ENCODE results near the gene CALD1.

Gene CALD1

GRCh38 chr7:134986363-134987251 lies 207.2 kb downstream of the CALD1 start, which contains the start of gene AGBL3:
Gene AGBL3, plus strand, starts transcription at chr7:134986508. Its CDS starts 1,426 bp downstream, at chr7:134987934.
- H3K4me3 ChIP-seq (ENCODE audit: low read length): peak within 1 kb of the TSS; percentile 75
- H3K36me3 ChIP-seq (ENCODE audit: control insufficient read depth, low read length): peaks cover 30% of the 10 kb centered on the region
- peaks cover 38% of the 10 kb centered on the region for H3K79me2 ChIP-seq (ENCODE audit: control insufficient read depth, low read length)
- no peaks in the 10 kb centered on the region for H3K9me2 ChIP-seq (replicated peaks; ENCODE audit: control insufficient read depth, low read length)
- peaks cover 21% of the 10 kb centered on the region for H3K4me1 ChIP-seq (ENCODE audit: control insufficient read depth, low read length)
- peak within 1 kb of the TSS; percentile 63 for H3K4me2 ChIP-seq (ENCODE audit: low read length)
- no peaks in the 10 kb centered on the region for H3F3A ChIP-seq (ENCODE audit: control insufficient read depth, insufficient read depth)
- no peaks in the 10 kb centered on the region for H4K20me1 ChIP-seq (ENCODE audit: control insufficient read depth, insufficient read depth, low read depth, low read length)
- H3K27ac ChIP-seq (ENCODE audit: low read depth, low read length): peak within 1 kb of the TSS; percentile 55
- H3K27me3 ChIP-seq (ENCODE audit: control insufficient read depth, low read length): no peaks in the 10 kb centered on the region
- peak; percentile 98 for TF ChIP-seq CTCF (IDR thresholded peaks at IDR 0.05; ENCODE audit: low read depth, low read length, poor library complexity, severe bottlenecking)
- no peak for TF ChIP-seq EZH2phosphoT487 (IDR thresholded peaks at IDR 0.05; ENCODE audit: borderline replicate concordance, low read length)
- no peaks in the 10 kb centered on the region for H3K9me3 ChIP-seq (ENCODE audit: control insufficient read depth, insufficient read depth, low read length)

- peaks cover 21% of the 10 kb centered on the region for H3K4me1 ChIP-seq (ENCODE audit: control insufficient read depth, low read length)
- H3K4me2 ChIP-seq (ENCODE audit: low read length): peak overlapping the region; percentile 63; the same call in 1 of the 2 replicates
- no peaks in the 10 kb centered on the region for H3K9me3 ChIP-seq (ENCODE audit: control insufficient read depth, insufficient read depth, low read length)
- no peaks in the 10 kb centered on the region for H3K9me2 ChIP-seq (replicated peaks; ENCODE audit: control insufficient read depth, low read length)
- H3K79me2 ChIP-seq (ENCODE audit: control insufficient read depth, low read length): peaks cover 38% of the 10 kb centered on the region
- no peaks in the 10 kb centered on the region for H3F3A ChIP-seq (ENCODE audit: control insufficient read depth, insufficient read depth)
- no peak overlapping the region for H3K4me3 ChIP-seq (ENCODE audit: low read length)
- H3K27ac ChIP-seq (ENCODE audit: low read depth, low read length): no peak overlapping the region
- H3K27me3 ChIP-seq (ENCODE audit: control insufficient read depth, low read length): no peaks in the 10 kb centered on the region
- peaks cover 39% of the 10 kb centered on the region for H3K36me3 ChIP-seq (ENCODE audit: control insufficient read depth, low read length)
- TF ChIP-seq CTCF (IDR thresholded peaks at IDR 0.05; ENCODE audit: low read depth, low read length, poor library complexity, severe bottlenecking): no peak
- TF ChIP-seq EZH2phosphoT487 (IDR thresholded peaks at IDR 0.05; ENCODE audit: borderline replicate concordance, low read length): no peak
- no peaks in the 10 kb centered on the region for H4K20me1 ChIP-seq (ENCODE audit: control insufficient read depth, insufficient read depth, low read depth, low read length)
Observed at GRCh38 chr7:134988161-134988560, 208.7 kb downstream of the CALD1 start.

GRCh38 chr7:134991469-134992339 lies 212.3 kb downstream of the CALD1 start:
- Histone ChIP-seq H3F3A (ENCODE audit: control insufficient read depth, insufficient read depth) (no peaks in the 10 kb centered on the region), H3K79me2 (ENCODE audit: control insufficient read depth, low read length) (peaks cover 35% of the 10 kb centered on the region), H3K4me2 (ENCODE audit: low read length) (no peak overlapping the region), H3K9me3 (ENCODE audit: control insufficient read depth, insufficient read depth, low read length) (no peaks in the 10 kb centered on the region), H3K36me3 (ENCODE audit: control insufficient read depth, low read length) (peaks cover 69% of the 10 kb centered on the region), H3K27me3 (ENCODE audit: control insufficient read depth, low read length) (no peaks in the 10 kb centered on the region), H4K20me1 (ENCODE audit: control insufficient read depth, insufficient read depth, low read depth, low read length) (no peaks in the 10 kb centered on the region), H3K27ac (ENCODE audit: low read depth, low read length) (no peak overlapping the region), H3K4me3 (ENCODE audit: low read length) (no peak overlapping the region), H3K9me2 (replicated peaks; ENCODE audit: control insufficient read depth, low read length) (no peaks in the 10 kb centered on the region), H3K4me1 (ENCODE audit: control insufficient read depth, low read length) (peaks cover 13% of the 10 kb centered on the region)
- no peak for TF ChIP-seq CTCF (IDR thresholded peaks at IDR 0.05; ENCODE audit: low read depth, low read length, poor library complexity, severe bottlenecking)
- TF ChIP-seq EZH2phosphoT487 (IDR thresholded peaks at IDR 0.05; ENCODE audit: borderline replicate concordance, low read length): no peak
